GM19238 (cell line): Measurements from ENCODE around the gene PAK1IP1.
"Not testable (repeated sequence)": the region's sequence is repeated elsewhere in the genome, so short reads cannot be mapped to it uniquely, and the experiment has no call there.

Source experiments
- DNase-seq: peaks from one replicate; pipeline ENCODE4 v3.0.0; 2011; ENCODE audit warnings: low spot score; ENCODE audit not compliant: insufficient read length

The PAK1IP1 gene

DNA sequence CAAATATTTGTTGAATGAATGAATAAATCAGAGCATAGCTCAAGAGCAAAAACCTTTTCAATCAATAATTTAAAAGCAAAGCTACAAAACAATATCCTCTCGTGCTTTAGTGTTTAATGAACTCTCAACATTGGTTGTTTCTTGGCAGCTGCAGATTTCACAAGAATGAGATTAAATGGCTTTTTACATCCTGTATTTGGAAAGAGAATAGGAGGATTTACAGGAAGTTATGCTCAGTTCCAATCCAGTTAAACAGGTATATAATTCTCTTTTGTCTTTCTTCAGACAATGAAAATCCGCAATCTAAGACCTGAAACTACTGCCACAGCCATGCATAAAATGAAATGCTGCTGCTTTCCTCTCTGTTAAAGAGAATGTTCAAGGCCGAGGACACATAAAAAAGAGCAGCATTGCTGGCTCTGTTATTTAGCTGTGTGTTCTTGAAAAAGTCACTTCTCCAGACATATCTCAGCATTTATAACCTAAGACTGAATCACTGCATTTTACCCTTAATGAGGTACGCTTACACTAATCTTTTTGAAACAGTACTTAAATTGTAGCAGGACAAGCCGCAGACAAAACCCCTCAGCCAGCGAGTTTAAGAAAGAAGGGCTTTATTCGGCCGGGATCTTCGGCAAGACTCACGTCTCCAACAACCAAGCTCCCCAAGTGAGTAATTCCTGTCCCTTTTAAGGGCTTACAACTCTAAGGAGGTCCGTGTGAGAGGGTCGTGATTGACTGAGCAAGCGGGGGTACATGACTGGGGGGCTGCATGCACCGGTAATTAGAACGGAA lies 3.9 kb upstream of the PAK1IP1 start:
- no peak for DNase-seq

DNA sequence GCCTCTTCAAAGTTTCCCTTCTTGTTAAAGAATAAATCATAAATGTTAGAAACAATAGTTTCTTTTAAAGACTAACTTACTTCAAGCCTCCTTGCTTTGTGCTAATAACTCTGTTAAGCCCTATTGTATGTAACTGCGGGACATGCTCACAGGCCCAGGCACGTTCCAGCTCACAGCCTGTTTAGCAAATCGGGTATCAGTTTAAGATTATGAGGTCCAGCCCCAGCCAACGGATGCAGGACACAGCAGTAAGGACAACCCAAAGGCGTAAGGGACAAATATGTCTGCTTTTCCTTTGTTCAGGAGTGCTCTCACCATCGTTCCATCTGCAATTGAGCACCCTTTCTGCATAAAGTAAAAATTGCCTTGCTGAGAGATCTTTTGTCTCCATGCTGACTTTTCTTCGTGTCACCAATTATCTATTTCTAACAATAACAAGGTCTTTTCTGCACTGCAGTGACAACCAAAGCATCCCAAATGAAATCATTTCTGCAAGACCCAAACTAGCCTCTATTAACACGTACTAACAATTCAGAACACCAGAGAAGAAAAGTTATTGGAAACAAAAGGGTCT lies 1.7 kb upstream of the PAK1IP1 start:
- DNase-seq, result no peak

DNA sequence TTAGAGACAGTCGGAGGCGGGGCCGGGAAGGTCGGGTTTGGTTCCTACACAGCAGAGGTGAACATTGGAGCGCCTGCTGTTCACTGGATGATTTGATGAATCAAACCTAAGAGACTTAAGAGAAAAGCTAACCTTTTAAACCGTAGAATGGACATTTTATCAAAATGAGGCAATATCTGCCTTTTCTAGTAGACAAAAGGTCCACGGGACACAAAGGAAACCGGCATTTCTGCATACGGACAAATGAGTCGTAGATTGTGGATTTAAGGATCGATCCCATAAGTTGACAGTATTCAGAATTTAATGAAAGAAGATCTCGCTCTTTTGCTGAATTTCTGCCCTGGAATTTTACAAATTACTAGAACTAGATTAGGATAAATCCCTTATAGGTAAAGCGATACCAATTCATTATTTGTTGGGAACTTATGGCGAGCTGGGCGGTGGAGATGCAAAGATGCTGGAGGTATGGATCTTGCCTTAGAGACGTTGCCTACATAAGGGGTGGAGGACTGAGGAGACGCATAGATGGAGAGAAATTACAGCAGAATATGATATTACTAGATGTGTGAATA lies 400 bp downstream of the PAK1IP1 start:
- no peak for DNase-seq

DNA sequence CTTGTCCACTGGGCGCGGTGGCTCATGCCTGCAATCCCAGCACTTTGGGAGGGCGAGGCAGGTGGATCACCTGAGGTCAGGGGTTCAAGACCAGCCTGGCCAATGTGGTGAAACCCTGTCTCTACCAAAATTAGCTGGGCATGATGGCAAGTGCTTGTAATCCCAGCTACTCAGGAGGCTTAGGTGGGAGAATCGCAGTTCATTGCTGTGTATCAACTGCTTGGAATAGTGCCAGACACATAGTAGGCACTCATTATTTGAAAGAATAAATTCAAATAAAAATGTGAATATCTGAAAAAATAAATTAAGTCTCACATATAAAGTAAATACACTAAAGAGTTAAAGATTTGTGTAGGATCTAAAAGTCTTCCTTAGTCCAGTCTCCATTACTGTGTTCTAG lies 1.9 kb downstream of the PAK1IP1 start:
- no peak for DNase-seq

DNA sequence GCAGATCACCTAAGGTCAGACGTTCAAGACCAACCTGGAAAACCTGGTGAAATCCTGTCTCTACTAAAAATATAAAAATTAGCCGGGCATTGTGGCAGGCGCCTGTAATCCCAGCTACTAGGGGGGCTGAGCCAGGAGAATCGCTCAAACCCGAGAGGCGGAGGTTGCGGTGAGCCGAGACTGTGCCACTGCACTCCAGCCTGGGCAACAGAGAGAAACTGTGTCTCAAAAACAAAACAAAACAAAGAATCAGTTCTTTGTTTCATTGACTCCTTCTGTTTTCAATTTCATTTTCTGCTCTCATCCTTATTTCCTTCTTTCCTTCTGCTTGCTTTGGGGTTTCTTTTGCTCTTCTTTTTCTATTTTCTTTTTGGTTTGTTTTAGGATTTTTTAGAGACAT lies 19.2 kb downstream of the PAK1IP1 start:
- no peak for DNase-seq

DNA sequence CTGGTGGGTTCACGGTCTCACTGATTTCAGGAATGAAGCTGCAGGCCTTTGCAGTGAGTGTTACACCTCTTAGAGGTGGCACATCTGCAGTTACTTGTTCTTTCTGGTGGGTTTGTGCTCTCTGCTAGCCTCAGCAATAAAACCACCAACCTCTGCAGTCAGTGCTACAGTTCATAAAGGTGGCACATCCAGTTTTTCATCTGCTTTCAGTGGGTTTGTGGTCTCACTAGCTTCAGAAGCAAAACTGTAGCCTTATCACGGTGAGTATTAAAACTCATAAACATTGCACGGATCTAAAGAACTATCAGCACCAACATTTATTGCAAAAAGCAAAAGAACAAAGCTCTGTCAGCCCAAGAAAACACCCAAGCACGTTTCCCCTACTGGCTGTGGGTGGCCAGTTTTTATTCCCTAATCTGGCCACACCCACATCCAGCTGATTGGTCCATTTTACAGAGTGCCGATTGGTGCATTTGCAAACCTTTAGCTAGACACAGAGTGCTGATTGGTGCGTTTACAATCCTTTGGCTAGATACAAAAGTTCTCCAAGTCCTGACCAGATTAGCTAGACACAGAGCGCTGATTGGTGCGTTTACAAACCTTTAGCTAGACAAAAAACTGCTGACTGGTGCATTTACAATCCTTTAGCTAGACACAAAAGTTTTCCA lies 24.7 kb downstream of the PAK1IP1 start:
- no peak for DNase-seq

DNA sequence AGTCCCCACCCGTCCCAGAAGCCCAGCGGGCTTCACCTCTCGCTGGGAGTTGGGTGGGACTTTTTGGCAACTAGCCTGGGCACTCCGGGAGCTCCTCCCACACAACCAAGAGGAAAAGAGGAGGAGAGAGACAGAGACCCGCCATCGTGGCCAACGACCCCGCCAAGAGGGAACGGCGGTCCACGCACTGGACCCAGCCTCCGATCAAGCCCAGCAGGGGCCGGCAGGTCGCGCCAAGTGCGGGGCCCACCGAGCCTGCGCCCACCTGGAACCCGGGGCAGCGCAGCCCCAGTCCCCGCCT lies 25.1 kb downstream of the PAK1IP1 start:
- no peak for DNase-seq

DNA sequence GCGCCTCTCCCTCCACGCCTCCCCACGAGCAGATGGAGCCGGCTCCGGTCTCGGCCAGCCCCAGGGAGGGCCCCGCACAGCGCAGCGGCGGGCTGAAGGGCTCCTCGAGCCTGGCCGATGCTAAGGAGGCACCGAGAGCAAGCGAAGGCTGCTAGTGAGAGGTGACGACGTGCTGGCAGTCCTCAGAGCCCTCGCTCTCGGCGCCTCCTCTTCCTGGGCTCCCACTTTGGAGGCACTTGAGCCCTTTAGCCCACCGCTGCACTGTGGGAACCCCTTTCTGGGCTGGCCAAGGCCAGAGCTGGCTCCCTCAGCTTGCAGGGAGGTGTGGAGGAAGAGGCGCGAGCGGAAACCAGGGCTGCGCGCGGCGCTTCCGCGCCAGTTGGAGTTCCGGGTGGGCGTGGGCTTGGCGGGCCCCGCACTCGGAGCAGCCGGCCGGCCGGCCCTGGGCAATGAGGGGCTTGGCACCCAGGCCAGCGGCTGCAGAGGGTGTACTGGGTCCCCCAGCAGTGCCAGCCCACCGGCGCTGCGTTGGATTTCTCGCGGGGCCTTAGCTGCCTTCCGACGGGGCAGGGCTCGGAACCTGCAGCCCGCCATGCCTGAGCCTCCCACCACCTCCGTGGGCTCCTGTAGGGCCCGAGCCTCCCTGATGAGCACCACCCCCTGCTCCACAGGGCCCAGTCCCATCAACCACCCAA lies 25.6 kb downstream of the PAK1IP1 start:
- DNase-seq, result no peak

DNA sequence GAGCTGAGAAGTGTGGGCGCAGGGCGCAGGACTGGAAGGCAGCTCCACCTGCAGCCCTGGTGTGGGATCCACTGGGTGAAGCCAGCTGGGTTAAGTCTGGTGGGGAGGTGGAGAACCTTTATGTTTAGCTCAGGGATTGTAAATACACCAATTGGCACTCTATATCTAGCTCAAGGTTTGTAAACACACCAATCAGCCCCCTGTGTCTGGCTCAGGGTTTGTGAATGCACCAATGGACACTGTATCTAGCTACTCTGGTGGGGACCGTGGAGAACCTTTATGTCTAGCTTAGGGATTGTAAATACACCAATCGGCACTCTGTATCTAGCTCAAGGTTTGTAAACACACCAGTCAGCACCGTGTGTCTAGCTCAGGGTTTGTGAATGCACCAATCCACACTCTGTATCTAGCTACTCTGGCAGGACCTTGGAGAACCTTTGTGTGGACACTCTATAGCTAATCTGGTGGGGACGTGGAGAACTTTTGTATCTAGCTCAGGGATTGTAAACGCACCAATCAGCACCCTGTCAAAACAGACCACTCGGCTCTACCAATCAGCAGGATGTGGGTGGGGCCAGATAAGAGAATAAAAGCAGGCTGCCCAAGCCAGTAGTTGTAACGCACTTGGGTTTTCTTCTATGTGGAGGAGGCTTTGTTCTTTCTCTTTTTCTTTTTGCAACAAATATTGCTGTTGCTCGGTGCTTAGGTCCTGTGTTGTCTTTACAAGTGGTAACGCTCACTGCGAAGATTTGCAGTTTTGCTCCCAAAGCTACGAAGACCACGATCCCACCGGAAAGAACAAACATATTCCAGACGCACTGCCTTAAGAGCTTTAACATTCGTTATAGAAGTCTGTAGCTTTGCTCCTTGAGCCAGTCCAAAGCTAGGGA lies 26.4 kb downstream of the PAK1IP1 start:
- not testable (repeated sequence) for DNase-seq

DNA sequence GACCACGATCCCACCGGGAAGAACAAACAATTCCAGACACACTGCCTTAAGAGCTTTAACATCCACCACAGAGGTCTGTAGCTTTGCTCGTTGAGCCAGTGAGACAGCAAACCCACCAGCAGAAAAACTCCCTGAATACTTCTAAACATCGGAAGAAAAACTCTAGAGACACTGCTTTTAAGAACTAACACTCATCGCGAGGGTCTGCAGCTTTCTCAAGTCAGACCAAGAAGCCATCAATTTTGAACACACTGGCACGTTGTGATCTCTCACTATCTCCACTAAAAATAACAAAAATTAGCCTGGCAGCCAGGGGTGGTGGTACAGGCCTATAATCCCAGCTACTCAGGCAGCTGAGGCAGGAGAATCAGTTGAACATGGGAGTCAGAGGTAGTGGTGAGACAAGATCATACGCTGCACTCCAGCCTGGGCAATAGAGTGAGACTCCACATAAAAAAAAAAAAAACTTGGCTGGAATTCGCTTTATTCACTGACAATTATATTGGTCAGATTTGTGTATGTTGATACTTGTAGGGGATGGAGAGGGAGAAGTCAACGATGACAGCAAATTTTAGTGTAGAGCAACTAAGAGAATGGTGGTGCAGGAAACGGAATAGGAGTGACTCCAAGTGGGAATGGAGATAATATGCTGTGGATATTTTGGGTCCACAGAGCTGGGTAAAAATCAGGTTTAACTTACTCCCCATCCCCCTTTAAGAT lies 27.2 kb downstream of the PAK1IP1 start:
- no peak for DNase-seq

DNA sequence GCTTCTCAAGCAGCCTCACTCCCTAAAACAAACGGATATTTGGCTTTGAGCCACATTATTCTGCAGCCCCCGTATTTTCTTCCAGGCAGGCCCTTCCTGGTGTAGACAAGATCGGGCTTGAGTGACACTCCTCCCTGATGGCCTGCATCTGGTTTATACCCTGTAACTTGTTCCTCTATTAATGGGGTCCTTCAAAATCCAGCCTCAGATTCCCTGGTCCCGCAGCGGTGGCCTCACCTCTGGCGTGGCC lies 27.7 kb downstream of the PAK1IP1 start:
- DNase-seq, result no peak

DNA sequence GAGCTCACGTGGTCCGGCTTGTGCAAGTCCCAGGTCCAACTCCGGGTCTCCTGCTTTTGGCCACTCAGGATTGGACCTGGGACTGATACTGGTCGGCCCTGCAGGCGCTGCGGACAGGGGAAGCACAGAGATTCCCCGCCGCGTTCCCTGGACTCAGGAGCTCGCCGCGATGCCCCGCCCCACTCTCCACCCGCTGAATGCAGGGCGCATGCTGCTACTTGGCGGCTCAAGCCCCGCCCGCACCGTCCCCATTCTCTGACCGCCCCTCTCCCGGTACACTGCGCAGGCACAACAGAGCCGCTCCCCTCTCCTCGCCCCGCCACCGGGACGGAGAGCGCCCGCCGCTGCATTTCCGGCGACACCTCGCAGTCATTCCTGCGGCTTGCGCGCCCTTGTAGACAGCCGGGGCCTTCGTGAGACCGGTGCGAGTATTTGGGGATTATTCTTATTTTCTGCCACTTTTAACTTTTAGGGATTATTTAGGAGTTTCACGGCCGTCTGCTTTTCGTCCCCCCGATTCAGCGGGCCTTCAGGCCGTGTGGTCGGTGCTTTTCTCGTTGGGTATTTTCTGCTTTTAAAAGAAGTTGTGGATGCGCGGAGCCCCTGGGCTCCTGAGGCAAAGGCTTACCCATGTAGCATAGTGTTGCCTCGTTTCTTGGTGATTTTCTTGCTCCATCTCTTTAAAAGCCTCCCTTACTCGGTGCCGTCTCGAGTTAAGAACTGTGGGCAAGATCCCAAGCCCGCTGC lies 28.2 kb downstream of the PAK1IP1 start, which contains the start of gene TMEM14C:
TSS of gene TMEM14C (plus strand) at position 251 of the 747 bp plus-strand sequence. CDS start 1,544 bp downstream, outside the sequence.
- DNase-seq, result peak; percentile 93

DNA sequence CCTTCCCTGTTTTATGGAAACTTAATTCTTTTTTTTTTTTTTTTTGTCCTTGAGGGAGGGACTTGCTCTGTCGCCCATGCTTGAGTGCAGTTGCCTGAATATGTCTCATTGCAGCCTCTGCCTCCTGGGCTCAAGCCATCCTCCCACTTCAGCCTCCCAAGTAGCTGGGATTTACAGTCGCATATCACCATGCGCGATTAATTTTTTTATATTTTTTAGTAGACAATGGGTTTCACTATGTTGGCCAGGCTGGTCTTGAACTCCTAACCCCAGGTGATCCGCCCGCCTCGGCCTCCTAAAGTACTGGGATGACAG lies 28.8 kb downstream of the PAK1IP1 start:
- DNase-seq, result no peak

DNA sequence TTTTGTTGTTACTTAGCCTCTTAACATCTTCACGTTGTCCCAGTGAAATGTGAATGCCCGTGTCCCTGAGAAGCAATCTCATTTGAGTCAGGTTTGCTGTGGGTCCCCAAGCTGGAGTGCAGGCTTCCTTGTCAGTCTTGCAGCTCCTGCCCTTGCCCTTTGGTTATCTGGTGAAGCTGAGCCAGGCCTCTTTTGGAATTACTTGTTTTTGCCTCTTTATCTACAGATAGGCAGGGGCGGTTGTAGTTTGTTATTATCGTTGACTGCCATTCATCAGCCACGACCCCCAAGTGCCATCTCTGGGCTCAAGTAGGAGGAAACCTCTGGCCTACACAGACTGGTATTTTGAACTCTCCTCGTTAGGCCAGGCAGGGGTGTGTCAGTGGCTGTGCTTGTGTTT lies 30.3 kb downstream of the PAK1IP1 start:
- no peak for DNase-seq

DNA sequence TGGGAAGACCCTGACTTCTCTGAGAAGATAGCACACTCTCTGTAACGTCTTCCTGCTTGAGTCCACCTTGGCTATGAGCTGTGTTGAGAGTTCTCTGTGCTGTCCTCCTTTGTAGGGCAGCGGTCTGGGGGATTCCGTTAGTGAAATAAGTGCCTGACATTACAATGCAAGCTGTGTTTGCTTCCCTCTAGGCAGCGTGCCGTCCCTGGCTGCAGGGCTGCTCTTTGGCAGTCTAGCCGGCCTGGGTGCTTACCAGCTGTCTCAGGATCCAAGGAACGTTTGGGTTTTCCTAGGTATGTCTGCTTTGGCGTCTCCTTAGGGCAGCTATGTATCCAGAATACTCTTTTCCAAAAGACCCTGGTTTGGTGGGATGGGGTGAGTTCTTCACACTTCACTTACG lies 30.9 kb downstream of the PAK1IP1 start:
- DNase-seq, result no peak

DNA sequence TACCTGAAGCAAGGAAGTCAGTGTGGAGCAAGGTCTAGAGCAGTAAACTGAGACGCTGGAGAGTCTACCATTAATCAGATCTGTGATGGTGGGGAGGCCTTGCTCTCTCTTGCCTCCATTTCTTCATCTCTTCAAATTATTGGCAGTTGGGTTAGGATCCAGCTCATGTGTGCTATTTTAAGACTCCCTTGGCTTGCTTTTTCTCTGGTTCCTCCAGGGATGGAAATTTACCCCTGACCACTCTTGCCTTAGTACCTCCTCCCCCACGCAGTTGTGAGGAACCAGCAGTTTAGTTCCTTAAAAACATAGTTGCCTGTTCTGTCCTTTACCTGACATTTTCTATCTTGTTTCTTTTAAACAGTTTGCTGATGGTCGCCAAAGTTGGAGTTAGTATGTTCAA lies 35.5 kb downstream of the PAK1IP1 start:
- DNase-seq, result no peak

DNA sequence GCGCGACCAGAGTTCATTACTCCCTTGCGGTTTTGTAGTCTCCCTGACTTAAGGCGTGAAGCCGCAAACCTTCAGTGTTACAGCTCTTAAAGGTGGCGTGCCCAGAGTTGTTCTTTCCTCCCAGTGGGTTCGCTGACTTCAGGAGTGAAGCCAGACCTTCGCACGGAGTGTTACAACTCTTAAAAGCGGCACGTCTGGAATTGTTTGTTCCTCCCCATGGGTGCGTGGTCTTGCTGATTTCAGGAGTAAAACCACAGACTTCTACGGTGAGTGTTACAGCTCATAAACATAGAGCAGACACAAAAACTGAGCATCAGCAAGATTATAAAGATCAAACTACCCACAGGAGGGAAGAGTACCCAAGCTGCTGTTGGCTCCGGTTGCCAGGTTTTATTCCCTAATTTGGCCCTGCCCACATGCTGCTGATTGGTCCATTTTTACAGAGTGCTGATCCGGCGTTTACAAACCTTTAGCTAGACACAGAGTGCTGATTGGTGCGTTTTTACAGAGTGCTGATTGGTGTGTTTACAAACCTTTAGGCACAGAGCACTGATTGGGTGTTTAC lies 38.5 kb downstream of the PAK1IP1 start:
- DNase-seq, result no peak

DNA sequence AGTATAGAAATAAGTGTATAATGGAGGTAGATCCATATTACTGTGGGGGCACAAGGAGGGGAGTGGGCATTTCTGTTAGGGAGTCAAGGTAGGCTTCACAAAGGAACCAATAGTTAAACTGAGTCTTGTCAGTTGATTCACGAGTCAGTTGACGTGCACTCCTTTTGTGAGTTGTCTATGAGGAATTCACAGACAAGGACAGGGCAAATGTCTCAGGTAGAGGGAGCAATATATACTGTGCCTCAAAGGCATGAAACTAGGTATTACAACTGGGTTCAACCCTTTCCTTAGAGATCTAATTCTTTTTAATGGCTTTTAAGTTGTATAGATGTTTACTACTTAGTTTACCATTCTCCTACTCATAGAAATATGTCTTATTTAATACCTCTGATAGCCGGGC lies 39.1 kb downstream of the PAK1IP1 start:
- DNase-seq, result no peak

DNA sequence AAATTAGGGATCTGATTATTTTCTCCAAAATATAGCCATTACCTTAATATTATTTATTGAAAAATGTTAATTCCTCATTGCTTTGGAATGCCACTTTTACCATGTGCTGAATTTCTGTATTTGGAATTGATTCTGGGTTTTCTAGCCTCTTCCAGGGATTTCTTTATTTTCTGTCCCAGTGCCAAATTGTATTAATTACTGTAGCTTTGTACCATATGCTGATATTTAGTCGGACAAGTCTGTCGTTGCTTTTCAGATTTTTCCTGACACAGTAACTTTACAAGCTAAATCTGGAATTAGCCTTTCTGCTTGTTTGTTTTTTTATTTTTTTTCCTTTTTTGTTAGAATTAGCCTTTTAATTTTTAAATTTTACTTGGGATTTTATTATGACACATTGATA lies 42.0 kb downstream of the PAK1IP1 start:
- DNase-seq, result no peak

DNA sequence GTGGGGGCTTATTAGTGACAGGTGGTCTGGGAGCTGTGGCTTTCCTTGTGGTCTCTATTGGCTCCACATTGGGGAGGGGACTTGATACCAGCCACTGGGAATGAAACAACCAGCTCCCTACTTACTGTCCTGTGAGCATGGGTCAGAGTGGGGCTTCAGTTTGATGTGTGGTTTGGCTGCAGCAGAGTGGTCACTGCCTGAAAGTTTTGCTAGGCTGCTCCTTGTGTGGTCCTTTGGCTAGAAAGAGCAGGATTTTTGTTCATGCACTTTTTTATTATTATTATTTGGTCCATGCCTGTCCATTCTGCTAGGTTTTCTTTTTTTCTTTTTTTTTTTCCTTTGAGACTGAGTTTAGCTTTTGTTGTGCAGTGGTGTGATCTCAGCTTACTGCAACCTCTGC lies 45.3 kb downstream of the PAK1IP1 start:
- no peak for DNase-seq
